HEK293T (cell line): Measurements from ENCODE around the gene RRP8.

ENCODE experiments used
- CTCF ChIA-PET: fragments of 350-600 bp; formaldehyde crosslinking; extraction: SDS; loops from one replicate; lab custom pipeline; 2021; ENCODE audit warnings: antibody characterized with exemption, inconsistent platforms; lab: Yijun Ruan, JAX
- POLR2A ChIA-PET: fragments of 350-600 bp; formaldehyde crosslinking; extraction: SDS; loops from one replicate; lab custom pipeline; 2020; ENCODE audit warnings: antibody characterized with exemption, inconsistent platforms; lab: Yijun Ruan, JAX
- DNase-seq: peaks from one replicate; pipeline ENCODE4 v3.0.0; 2012; ENCODE audit warnings: mixed read lengths; ENCODE audit errors: extremely low spot score
- ARNT ChIP-seq: fragments of 450-650 bp; IDR thresholded peaks from 2 replicates; pipeline ENCODE4 v1.6.1; 2017; ENCODE audit warnings: mild to moderate bottlenecking
- BHLHE40 ChIP-seq: fragments of 450-650 bp; IDR thresholded peaks from 2 replicates; pipeline ENCODE4 v1.6.1; 2016; ENCODE audit warnings: mild to moderate bottlenecking, moderate library complexity, borderline replicate concordance
- CTBP1 ChIP-seq: fragments of 450-650 bp; IDR thresholded peaks from 2 replicates; pipeline ENCODE4 v1.6.1; 2016; ENCODE audit warnings: borderline replicate concordance
- ELF4 ChIP-seq: fragments of 450-650 bp; IDR thresholded peaks from 2 replicates; pipeline ENCODE4 v1.6.1; 2017; ENCODE audit warnings: antibody characterized with exemption
- FOXA1 ChIP-seq: fragments of 450-650 bp; IDR thresholded peaks from 2 replicates; pipeline ENCODE4 v1.6.1; 2016; ENCODE audit warnings: mild to moderate bottlenecking
- FOXK2 ChIP-seq: fragments of 450-650 bp; IDR thresholded peaks from 2 replicates; pipeline ENCODE4 v1.6.1; 2016; ENCODE audit warnings: mild to moderate bottlenecking
- FOXM1 ChIP-seq: fragments of 450-650 bp; IDR thresholded peaks from 2 replicates; pipeline ENCODE4 v1.6.1; 2017; ENCODE audit warnings: mild to moderate bottlenecking, borderline replicate concordance
- HDGF ChIP-seq: fragments of 450-650 bp; IDR thresholded peaks from 2 replicates; pipeline ENCODE4 v1.6.1; 2017; ENCODE audit warnings: antibody characterized with exemption, borderline replicate concordance
- L3MBTL2 ChIP-seq: fragments of 450-650 bp; conservative IDR thresholded peaks from 2 replicates; pipeline ENCODE4 v1.6.1; 2016; ENCODE audit warnings: mild to moderate bottlenecking
- LEF1 ChIP-seq: fragments of 450-650 bp; IDR thresholded peaks from 2 replicates; pipeline ENCODE4 v1.6.1; 2017; ENCODE audit warnings: mild to moderate bottlenecking, borderline replicate concordance
- NFRKB ChIP-seq: fragments of 450-650 bp; IDR thresholded peaks from 2 replicates; pipeline ENCODE4 v1.6.1; 2016; ENCODE audit warnings: mild to moderate bottlenecking, moderate library complexity
- SP1 ChIP-seq: fragments of 450-650 bp; IDR thresholded peaks from 2 replicates; pipeline ENCODE4 v1.6.1; 2017
- SUZ12 ChIP-seq: fragments of 450-650 bp; IDR thresholded peaks from 2 replicates; pipeline ENCODE4 v1.6.1; 2016; ENCODE audit warnings: mild to moderate bottlenecking
- TARDBP ChIP-seq: fragments of 450-650 bp; IDR thresholded peaks from 2 replicates; pipeline ENCODE4 v1.6.1; 2016
- ZNF384 ChIP-seq: fragments of 450-650 bp; IDR thresholded peaks from 2 replicates; pipeline ENCODE4 v1.6.1; 2016
- TF ChIP-seq, protein P1 (sequence below): fragments of 450-650 bp; IDR thresholded peaks from 2 replicates; pipeline ENCODE4 v1.6.1; 2016

Gene RRP8

DNA sequence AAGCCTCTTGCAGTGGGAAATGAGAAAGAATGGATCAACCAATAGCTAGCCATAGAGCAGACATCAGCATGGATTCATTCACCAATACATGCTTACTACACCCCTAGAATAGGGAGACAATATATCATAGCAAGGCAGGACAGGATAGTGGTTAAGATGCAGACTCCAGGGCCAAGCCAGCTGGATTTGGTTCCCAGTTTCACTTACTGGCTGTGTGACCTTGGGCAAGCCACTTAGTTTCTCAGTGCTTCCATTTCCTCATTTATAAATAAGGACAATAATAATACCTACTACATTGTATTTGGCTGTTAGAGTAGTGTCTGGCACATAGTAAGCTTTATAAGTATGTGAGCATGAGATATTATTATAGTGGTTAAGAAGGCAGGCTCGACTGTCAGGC lies 45.1 kb upstream of the RRP8 start:
- ChIA-PET POLR2A (no interaction called here), CTCF (no interaction called here)
- TF ChIP-seq L3MBTL2 (no peak), ZNF384 (no peak), BHLHE40 (no peak), FOXK2 (no peak), FOXA1 (no peak), LEF1 (no peak), HDGF (no peak), ARNT (no peak), ELF4 (no peak), SP1 (no peak), NFRKB (no peak), CTBP1 (no peak), FOXM1 (no peak), SUZ12 (no peak), TARDBP (no peak)
- TF ChIP-seq, protein P1, sequence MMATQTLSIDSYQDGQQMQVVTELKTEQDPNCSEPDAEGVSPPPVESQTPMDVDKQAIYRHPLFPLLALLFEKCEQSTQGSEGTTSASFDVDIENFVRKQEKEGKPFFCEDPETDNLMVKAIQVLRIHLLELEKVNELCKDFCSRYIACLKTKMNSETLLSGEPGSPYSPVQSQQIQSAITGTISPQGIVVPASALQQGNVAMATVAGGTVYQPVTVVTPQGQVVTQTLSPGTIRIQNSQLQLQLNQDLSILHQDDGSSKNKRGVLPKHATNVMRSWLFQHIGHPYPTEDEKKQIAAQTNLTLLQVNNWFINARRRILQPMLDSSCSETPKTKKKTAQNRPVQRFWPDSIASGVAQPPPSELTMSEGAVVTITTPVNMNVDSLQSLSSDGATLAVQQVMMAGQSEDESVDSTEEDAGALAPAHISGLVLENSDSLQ, result no peak
- DNase-seq, result no peak

DNA sequence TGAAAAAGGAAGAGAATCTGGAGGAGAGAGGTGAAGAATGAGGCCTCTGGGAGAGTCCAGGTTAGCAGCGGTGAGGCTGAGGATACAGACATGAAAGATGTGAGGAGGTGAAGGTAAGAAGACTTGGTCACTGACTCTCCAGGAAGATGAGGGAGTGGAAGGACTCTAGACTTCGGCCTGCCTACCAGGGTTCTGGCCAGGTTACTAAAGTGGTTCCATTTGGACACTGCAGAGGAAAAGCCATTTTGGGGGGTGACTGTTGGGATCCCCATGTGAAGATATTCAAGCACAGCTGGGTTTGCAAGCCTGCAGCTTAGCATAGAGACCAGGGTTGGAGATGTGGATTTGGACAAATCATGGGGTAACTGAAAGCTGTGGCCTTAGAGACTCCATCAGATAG lies 44.4 kb upstream of the RRP8 start:
- ChIA-PET POLR2A (no interaction called here), CTCF (no interaction called here)
- no peak for DNase-seq
- TF ChIP-seq TARDBP, result no peak
- TF ChIP-seq, protein P1, result no peak
- no peak for TF ChIP-seq FOXA1
- TF ChIP-seq ZNF384, result no peak
- TF ChIP-seq LEF1, result no peak
- TF ChIP-seq NFRKB, result no peak
- TF ChIP-seq BHLHE40, result no peak
- TF ChIP-seq FOXM1, result no peak
- TF ChIP-seq L3MBTL2, result no peak

DNA sequence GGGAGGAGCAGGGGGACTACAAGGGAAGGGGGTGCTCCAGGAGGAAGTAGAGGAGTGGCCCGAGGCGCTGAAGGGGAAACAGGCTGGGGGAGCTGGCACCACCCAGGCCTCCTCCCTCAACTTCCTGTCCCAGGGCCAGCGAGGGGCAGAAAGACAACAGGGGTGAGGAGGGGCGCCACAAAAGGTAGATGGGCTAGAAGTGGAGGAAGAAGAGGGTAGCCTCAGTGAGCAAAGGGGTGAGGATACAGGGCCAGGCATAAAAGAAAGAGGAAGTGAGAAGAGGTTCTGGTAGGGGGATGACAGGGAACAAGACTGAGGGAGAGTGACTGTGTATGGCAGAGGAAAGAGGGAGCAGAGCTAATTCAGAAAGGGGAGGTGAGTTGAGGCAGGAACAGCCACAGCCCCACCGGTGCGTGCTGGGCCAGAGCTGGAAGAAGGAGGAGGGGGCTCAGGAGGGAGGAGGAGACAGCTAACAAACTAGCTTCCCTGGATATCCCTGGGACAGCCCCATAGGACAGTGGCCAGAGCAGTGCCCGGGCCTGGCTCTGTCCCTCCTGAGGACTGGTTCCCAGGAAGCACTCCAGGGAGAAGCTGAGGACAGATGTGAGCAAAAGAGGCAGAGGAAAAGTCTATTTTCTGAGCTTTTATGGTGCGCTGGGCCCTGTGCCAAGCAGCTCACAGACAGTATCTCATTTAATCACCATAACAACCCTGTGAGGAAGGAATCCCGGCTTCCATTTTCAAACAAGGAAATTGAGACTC lies 43.7 kb upstream of the RRP8 start:
- ChIA-PET CTCF (interaction anchor here (0.8 kb wide), 1 partner anchor 36 kb away, joined by 3 read pairs; the partner anchor contains the start of gene MRPL17), POLR2A (interaction anchor here (0.7 to 0.9 kb wide), 2 partner anchors 9 to 12 kb away, joined by 3 read pairs; no protein-coding TSS in a partner anchor)
- no peak for DNase-seq
- TF ChIP-seq FOXM1 (no peak), NFRKB (no peak), SP1 (no peak), L3MBTL2 (no peak), TARDBP (no peak), ELF4 (no peak), ZNF384 (no peak), FOXK2 (no peak), HDGF (no peak), ARNT (no peak), SUZ12 (no peak), CTBP1 (no peak), FOXA1 (no peak), LEF1 (no peak), BHLHE40 (no peak)
- TF ChIP-seq, protein P1, result no peak

DNA sequence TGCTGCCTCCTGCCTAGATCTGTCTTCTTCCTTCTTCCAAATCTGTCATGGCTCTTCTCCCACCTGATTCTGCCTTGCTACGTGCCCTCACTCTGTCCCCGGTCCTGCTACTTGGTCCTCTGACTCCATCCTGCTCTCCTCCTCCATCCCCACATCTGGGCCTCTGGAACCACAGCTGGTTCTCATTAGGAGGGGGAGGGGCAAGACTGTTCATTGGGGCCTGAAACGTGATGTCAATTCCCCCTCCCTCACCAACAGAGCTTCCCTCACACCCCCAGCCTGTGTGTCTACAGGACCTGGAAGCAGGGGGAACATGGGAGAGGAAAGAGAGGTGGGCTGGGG lies 43.1 kb upstream of the RRP8 start:
- CTCF ChIA-PET, result interaction anchor here (0.8 kb wide), 1 partner anchor 37 kb away, joined by 3 read pairs; the partner anchor contains the start of gene MRPL17
- TF ChIP-seq NFRKB, result no peak
- TF ChIP-seq LEF1, result no peak
- TF ChIP-seq FOXK2, result no peak
- TF ChIP-seq SP1, result no peak
- TF ChIP-seq L3MBTL2, result no peak
- TF ChIP-seq ZNF384, result no peak
- no peak for TF ChIP-seq FOXM1
- no peak for TF ChIP-seq BHLHE40
- TF ChIP-seq SUZ12, result no peak
- no peak for TF ChIP-seq ELF4
- no peak for TF ChIP-seq HDGF
- TF ChIP-seq TARDBP, result no peak
- TF ChIP-seq FOXA1, result no peak
- POLR2A ChIA-PET, result interaction anchor here (0.7 to 0.9 kb wide), 2 partner anchors 9 to 11 kb away, joined by 3 read pairs; no protein-coding TSS in a partner anchor
- no peak for DNase-seq

DNA sequence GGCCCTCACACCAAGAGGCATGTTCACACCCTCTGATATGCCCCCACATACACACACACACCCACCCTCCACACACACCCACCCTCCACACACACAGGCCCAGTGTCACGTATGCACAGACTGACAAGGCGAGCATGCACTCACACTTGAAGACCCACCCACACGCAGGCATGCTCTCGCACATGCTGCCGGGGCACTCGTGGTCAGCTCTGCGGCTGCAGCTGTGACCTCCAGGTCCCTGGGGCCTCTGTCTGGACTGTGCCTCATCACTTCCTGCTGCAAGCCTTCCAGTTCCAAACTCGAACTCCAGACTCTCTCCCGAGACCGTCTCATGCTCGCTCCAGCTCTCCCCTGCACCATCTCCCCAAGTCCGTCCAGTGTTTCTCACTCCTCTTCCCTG lies 42.7 kb upstream of the RRP8 start:
- ChIA-PET POLR2A (interaction anchor here (0.7 kb wide), 1 partner anchor 11 kb away, joined by 3 read pairs; no protein-coding TSS in a partner anchor), CTCF (no interaction called here)
- no peak for TF ChIP-seq LEF1
- no peak for TF ChIP-seq TARDBP
- TF ChIP-seq BHLHE40, result no peak
- TF ChIP-seq, protein P1, result no peak
- no peak for TF ChIP-seq SP1
- TF ChIP-seq ARNT, result no peak
- no peak for TF ChIP-seq ELF4
- no peak for TF ChIP-seq SUZ12
- TF ChIP-seq NFRKB, result no peak
- TF ChIP-seq CTBP1, result no peak
- TF ChIP-seq FOXM1, result no peak
- no peak for TF ChIP-seq FOXA1
- TF ChIP-seq FOXK2, result no peak
- no peak for TF ChIP-seq HDGF
- TF ChIP-seq ZNF384, result no peak
- no peak for TF ChIP-seq L3MBTL2

More for the DNA sequence above, 42.7 kb upstream of the RRP8 start:
- no peak for DNase-seq
